HG02840 (cell line): ENCODE measurements around the gene ZBTB20.
A peak's percentile ranks its signal among the peaks of the same experiment; 100 is the strongest.

ENCODE experiments used
- ATAC-seq: cut with Tn5 transposase; IDR thresholded peaks from one replicate; pipeline ENCODE4 v1.9.1; 2021; ENCODE audit warnings: mild to moderate bottlenecking, moderate library complexity, moderate number of reproducible peaks; ENCODE audit not compliant: unreplicated experiment, low FRiP score

The ZBTB20 gene

GRCh38 chr3:114441386-114441785 lies 705.7 kb downstream of the ZBTB20 start:
- ATAC-seq = no peak

- ATAC-seq = no peak
Observed at GRCh38 chr3:114440700-114441099, 706.4 kb downstream of the ZBTB20 start.

DNA sequence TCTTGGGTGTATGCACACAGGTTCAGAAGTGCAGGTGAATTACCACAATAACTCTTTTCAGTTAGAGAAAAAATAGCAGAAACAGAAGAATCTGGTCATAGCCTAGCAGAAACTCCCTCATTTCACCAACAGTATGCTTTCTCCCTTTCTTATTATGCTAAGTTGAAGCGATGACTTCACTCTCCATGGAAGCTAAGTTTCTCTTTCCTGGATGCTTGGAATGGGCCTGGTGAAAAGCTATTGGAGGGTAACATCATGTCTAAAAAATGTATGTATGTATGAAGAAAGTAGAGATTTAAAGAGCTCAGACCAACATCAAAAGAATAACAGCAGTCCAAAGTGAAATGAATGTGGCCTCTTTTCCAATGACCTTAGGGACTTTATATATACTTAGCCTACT lies 707.8 kb downstream of the ZBTB20 start:
- no peak for ATAC-seq

GRCh38 chr3:114437897-114438296 lies 709.2 kb downstream of the ZBTB20 start:
- ATAC-seq = no peak

GRCh38 chr3:114436182-114436581 lies 710.9 kb downstream of the ZBTB20 start:
- no peak for ATAC-seq

DNA sequence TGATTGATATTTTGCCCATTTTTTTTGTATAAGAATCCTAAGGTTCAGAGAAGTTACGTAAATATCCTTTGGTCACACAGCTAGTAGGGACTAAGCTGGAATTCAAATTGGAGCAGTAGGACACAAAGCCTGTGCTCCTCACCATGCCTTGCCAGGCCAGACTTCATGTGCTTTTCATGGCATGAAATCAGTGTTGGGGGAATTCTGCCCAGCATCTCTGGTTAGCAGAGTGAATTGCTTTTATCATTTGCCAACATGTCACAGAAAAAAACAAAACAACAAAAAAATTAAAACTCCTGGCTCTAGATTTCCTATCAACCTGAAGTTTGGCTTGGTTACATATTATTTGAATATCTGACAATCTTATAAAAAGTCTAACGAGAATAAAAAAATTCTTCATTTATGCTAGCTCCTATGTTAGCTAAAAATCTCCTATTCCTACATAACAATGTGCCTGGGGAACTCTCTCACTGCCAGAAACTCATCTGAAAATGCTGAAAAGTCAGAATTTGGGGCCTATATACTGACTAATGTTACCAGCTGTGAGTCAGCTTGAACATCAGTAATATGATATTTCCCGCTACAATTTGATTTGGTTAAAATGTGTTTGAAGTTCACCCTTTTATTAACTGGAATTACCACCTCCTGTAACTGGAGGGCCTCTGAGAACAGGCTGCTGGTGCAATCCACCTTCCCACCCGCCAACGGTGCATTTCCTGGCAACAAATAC lies 711.5 kb downstream of the ZBTB20 start:
- ATAC-seq = no peak

DNA sequence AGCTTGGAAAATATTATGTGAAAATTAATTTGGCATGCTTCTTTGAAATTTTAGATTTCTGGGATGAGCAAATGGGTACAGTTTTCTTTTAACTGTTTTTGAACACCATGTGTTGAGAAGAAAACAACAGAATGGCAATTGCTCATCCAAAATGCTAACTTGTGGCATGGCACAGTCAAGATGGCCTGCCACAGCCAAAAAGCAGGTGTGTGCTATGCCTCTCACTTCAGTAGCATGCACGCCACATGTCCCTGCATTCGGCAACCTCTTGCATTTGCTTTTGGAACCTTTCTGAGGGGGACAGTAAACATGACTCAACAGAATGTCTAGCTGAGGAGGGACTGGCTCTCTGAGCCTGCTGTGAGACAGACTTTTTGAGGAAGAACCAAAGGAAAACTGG lies 714.8 kb downstream of the ZBTB20 start:
- ATAC-seq = no peak

GRCh38 chr3:114428044-114428595 lies 719.0 kb downstream of the ZBTB20 start:
- peak; percentile 86 for ATAC-seq

DNA sequence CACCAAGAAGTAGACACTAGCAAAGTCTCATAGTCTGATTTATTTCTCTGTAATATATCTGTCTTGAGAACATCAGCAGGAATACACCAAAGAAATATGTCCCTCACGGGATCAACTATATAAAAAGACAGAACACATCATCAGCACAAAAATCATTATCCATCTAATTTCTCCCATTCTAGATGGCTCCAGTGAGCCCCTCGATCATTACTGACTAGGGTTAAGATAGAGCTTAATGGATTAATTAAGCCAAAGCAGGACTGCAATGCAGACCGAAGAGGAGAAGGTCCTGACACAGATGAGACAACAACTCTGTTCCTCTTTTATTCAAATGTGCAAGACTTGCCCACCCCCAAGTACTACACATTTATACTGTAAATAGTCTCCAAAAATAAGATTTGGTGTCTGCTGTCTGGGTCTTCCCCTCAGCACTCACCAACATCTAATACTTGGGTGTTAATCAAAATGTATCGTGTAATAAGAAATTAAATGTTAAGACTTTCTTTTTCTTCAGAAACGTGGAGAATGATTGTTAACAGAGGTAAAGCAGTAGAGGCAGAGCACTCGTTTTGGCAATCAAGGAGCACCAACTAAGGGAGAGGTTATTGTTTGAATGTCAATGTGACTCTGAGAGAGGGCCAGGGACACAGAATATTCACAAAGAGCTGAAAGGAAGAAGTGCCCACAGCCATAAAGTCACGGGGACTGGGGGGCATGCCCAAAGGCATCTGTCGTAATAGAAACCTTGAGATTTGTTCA lies 719.6 kb downstream of the ZBTB20 start:
- peak; percentile 13 for ATAC-seq

- no peak for ATAC-seq
Observed at GRCh38 chr3:114424337-114424736, 722.8 kb downstream of the ZBTB20 start.

DNA sequence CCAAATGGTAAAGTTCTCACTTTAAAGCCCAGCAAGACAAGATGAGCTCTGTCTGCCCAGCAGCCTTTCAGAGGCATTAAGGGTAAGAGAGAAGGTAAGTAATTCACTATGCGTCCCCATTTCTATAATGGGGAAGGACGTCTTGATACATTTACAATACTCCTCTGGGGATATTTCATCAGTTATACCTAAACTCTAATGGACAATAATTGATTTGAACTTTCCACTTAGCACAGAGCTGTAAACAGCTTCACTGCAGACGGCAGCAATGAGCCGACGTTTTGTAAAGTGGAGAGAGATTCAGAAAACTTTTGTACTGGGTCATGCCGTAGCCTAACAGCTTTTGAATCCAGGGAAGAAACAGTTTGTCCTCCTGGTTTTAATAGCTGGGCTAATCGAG lies 725.9 kb downstream of the ZBTB20 start:
- no peak for ATAC-seq

- no peak for ATAC-seq
Observed at GRCh38 chr3:114420072-114420471, 727.0 kb downstream of the ZBTB20 start.

DNA sequence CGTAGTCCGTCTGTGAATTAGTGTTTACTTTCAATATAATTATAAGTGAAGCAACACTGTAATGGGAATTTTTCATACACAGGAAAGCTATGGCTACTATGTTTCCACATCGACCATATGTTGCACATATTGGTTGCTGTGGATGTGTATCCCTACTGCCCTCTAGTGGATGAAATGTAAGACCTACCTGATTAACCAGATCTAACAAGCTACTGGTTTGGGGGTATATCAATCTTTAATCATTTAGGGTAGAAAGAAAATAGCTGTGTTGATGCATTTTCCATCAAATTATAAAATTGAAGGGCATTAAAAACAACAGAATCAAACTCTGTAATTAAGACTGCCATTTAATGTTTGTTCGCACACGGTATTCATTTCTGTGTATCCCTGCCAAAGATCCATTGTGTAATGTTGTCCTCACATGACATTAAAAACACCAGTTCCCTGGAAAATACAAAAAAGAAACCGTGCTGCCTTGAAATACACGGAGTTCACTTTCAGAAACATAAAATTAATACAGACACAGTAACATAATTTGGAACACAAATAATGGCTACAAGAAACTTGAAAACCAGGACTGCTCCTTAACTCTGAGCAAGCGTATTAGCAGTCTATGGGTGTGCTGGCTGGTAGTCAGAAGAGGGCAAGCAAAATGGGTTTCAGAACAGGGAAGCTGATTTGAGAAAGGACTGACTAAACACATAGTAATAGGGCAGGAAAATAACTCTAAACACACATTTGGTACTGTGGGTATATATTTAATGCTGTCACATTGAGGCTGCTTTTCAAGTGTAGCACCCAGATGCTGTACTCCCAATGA lies 728.2 kb downstream of the ZBTB20 start:
- ATAC-seq = peak; percentile 56

- ATAC-seq = peak; percentile 84
Observed at GRCh38 chr3:114418107-114418506, 729.0 kb downstream of the ZBTB20 start.

GRCh38 chr3:114417675-114418074 lies 729.4 kb downstream of the ZBTB20 start:
- no peak for ATAC-seq

GRCh38 chr3:114417265-114417664 lies 729.8 kb downstream of the ZBTB20 start:
- no peak for ATAC-seq

DNA sequence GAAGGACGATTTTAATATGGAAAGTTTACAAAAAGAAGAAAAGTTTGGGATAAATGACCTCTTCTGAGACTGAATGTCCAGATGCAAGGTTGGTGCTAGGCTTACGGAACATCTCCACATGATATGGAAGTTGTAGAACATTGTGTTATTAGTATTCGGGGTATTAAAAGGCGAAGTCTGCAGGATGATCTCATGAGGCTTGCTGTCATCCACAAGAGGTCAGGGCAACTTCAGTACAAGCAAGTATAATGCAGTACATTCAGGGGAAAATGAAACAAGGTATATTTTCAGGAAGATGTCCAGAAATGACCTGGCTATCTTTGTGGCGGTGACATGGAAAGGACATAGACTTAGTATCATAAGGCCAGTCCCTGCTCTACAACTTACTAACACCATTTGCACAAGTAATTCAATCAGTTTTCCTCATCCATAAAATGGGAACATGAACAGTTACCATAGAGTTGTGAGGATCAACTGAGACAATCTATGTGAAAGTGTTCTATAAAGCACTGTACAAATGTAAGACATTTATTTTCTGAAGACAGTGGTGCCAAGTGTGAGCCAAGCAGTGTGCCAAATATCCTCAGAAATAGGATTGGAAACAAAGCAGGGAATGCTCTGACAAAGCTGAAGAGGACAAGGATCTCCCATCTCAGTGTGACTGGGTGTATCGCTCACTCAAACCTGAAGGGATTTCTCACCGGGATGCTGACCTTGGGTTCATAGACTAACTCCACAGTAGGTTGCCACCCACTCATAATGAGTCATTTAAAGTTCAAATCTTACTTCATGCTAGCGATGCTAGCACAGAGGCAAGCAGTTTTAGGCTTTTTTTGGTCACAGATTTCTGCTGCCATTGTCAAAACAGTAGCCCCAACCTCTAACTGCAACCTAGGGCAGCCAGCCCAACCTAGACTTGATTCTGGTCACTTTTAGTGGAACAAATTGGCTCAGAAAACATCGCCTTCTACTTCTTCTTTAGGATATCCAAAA lies 735.0 kb downstream of the ZBTB20 start:
- ATAC-seq = peak; percentile 65

- no peak for ATAC-seq
Observed at GRCh38 chr3:114411190-114411668, 735.9 kb downstream of the ZBTB20 start.
